GM23248 (cell line): Measurements from ENCODE around the gene MKS1.

Experiments
- EZH2 ChIP-seq: fragments of 200-600 bp; sonication (generic); IDR thresholded peaks from 2 replicates; pipeline ENCODE4 v1.6.1; 2018; ENCODE audit warnings: antibody characterized with exemption, mild to moderate bottlenecking; ENCODE audit not compliant: insufficient read depth, poor library complexity, severe bottlenecking
- EZH2phosphoT487 ChIP-seq: fragments of 200-600 bp; sonication (generic); IDR thresholded peaks from 2 replicates; pipeline ENCODE4 v1.6.1; 2018; ENCODE audit warnings: antibody characterized with exemption, moderate library complexity, mild to moderate bottlenecking, low read depth; ENCODE audit not compliant: insufficient read depth

- TF ChIP-seq EZH2 (no peak), EZH2phosphoT487 (no peak)
These were observed 34.6 kb downstream of the MKS1 start for GRCh38 chr17:58184308-58184985.
